NCI-H82 (cell line): ENCODE results near the gene TRAPPC1.

Experiments used
- DNase-seq: peaks from one replicate; lab custom pipeline; 2025; lab: John Stamatoyannopoulos, UW

The TRAPPC1 gene

DNA sequence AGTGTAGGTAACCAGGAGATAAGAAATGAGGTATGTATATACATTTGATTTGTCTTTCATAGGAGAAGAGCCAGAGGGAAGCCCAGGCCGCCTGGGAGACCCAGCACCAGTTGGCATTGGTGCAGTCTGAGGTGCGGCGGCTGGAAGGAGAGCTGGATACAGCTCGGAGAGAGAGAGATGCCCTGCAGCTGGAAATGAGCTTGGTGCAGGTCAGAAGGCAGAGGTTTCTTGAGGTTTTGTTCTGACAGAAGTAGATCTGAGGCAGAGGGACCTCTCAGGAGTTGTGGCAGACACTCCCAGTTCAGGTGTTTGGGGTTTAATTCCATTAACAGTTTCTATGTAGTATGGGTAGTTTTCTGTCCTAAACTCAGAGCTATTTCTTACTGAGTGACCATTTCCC is 8.3 kb upstream of the TRAPPC1 start:
- no peak for DNase-seq

GRCh38 chr17:7935859-7936258 is 4.1 kb upstream of the TRAPPC1 start:
- no peak for DNase-seq

DNA sequence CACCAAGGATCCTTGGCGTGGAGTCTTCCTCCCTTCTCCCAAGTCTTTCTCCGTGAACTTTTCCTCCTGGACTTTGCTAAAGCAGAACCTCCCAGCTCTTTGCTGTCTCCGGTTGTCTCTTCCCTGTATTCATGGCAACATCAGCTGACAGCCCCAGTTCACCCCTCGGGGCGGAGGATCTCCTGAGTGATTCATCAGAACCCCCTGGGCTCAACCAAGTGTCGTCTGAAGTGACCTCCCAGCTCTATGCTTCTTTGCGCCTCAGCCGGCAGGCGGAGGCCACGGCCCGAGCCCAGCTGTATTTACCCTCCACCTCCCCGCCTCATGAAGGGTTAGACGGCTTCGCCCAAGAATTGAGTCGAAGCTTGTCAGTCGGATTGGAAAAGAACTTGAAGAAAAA is 1.2 kb upstream of the TRAPPC1 start:
- DNase-seq: peak; percentile 71

DNA sequence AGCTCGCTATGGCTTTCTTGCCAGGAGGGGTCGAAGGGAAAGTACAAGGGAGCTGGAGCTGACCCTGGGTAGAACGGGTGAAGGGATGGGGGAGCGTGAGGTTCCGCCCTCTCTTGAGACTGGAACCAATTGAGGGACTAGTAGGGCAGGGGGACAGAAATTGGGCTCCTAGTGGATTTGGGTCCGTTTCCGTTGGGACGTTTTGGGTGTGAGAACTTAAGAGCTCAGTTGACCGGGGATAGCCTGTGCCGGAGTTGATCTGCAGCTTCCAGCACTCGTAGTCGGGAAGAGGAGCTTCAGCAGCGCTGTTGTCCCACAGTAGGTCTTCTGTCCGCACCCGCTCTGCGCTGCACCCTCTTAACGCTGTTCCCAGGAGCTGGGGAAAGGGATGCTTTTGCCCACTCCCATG is 741 bp upstream of the TRAPPC1 start:
- DNase-seq: peak; percentile 73

DNA sequence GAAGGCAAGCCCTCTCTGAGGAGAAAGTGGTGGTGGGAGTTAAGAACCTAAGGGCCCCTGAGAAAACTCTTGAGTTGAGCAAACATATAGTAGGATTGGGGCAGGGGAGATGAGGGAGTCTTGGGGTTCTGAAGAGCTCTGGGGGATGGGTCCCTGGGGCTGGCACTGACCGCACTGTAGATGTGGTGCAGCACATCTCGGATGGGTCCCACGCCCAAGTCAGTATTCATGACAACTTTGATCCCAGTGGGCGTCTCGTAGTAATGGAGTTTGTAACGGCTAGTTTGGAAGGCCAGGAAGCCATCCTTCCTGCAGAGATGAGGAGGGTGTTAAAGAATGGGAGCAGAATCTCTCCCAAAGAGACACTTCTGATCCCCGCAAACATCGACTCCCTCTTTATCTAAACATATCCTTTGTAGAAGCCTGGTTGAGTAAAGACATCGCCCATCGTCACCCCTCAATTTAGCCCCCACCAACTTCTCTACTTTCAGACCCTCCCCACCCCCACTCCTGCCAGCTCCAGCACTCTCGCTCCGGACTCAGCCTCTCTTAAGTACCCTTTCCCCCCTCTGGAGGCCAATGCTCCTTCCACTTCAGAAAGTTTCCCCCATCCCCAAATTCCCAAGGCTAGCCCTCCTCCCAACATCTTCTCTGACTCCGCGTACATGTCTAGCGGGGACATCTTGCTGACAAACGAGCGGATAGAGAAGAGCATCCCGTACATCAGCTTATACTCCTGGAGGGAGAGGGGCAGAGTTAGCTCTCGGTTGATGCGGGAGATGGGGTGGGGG is 710 bp downstream of the TRAPPC1 start:
- DNase-seq: peak; percentile 67

DNA sequence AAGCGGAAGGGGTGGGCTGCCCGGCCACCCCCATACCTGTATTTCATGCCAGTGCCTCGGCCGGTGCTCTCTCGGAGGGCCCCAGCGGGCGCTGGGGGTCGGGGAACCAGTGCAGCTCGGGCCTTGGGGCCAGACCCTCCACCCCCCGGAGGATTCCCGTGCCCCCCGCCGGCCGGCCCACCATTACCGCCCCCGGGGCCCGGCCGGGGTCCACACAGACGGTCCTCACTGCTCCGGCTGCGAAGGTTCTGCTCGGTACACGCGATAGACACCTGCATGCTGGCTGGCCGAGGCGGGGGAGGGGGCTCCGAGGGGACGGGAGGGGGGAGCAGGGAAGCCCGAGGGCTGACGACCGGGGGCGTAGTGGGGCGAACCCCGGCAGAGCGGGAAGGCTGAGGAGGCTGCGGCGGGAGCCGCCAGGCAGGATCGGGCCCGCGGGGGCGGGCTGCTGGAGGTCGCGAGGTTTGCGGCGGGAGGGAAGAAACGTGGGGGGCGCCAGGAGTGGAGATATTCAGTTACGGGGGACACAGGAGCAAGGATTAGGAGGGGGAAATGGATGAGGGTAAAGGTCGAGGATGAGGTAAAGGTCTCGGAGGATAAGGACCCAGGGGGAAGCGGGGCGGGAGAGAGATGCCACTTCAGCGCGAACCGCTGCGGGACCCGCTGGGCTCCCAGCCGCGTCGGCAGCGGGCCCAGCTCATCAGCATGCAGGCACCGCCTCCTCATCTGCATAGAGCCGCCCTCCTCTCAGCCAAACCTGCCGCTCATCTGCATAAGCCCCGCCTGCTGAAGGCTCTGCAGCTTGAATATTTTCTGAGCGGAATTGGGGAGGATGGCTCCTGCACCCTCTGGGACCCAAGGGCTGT is 2.4 kb downstream of the TRAPPC1 start, which contains the start of gene KCNAB3:
Gene KCNAB3, minus strand, starts transcription at position 699 of the 866 bp plus-strand sequence. Its CDS starts 421 bp downstream, at position 278.
- peak; percentile 95 for DNase-seq

- DNase-seq: no peak
Measured at GRCh38 chr17:7927596-7927995, 4.2 kb downstream of the TRAPPC1 start.

GRCh38 chr17:7922845-7923628 is 8.7 kb downstream of the TRAPPC1 start:
- DNase-seq: no peak

DNA sequence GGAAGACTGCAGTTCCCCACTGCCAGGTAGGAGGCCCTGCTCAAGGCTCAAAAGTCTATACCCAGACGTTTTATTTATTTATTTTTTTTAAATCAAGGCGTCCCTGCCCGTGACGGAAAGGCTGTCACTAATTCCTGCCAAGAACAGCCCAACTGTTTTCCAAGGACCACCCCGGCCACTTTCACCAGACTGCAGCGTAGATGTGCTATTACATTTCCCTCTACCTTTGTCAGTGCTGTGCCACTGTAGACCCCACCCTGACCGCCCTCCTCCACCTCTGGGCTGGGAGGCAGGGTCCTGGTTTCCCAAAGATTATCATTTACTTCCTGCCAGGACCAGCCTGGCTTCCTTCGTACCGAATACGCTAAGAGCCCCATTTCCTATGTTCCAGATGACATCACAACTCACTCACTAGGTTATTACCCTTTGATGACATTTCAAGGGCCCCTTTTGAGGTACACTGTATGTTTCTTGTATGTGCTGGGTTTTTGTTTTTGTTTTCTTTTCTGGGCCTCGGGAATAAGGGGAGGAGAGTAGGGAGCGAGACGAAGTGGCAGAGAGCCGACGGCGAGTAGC is 9.4 kb downstream of the TRAPPC1 start:
- no peak for DNase-seq

- DNase-seq: no peak
Measured at GRCh38 chr17:7916808-7917207, 14.9 kb downstream of the TRAPPC1 start.

- no peak for DNase-seq
Measured at GRCh38 chr17:7916385-7916682, 15.4 kb downstream of the TRAPPC1 start.

- peak; percentile 98 for DNase-seq
Measured at GRCh38 chr17:7915611-7916384, 15.9 kb downstream of the TRAPPC1 start, which contains the start of gene RNF227. TSS of gene RNF227 (minus strand) at chr17:7916289. CDS start at chr17:7916195, 94 bp downstream.

GRCh38 chr17:7915179-7915610 is 16.6 kb downstream of the TRAPPC1 start:
- no peak for DNase-seq

DNA sequence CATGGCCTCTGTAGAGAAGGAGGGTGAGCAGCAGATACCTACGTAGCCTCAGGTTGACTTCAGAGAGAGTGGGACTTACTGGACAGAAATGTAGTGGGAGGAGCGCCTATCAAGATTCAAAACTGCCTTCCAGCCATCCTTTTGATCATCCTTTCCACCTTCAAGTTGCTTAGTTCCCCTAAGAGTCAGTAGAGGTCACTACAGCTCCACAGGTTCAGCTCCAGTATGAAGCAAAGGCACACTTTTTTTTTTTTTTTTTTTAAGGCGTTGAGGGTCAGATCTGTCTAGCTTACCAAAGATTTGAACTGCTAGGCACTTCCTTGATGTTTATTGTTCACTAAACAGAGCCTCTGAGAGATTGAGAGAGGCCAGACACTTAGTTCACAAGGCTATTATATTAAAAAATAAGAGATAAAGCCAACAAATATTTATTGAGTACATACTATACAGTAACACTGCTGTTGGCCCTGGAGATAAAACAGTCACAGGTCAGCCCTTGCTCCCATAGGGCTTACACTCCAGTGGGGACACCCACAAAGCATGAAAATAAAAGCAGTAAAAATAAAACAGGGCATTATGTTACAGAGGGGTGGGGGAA is 18.7 kb downstream of the TRAPPC1 start:
- DNase-seq: peak; percentile 90

DNA sequence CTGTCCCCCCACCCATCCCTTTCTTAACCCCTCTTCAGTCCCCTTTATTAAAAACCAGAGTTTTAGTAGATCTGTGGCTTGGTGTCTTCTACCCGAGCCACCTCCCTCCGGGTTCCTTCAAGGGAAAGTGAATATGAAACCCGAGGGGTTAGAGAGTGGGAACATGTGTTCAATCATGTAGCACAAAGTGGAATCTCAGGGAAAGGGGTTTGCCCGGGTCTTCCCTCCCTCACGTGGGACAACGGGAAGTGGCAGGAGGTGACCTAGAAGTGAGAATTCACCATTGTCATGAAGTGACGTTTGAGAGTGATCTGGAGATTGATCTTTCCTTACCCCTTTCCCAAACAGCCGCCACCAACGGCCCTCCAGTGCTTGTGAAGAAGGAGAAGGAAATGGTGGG is 20.6 kb downstream of the TRAPPC1 start:
- no peak for DNase-seq

DNA sequence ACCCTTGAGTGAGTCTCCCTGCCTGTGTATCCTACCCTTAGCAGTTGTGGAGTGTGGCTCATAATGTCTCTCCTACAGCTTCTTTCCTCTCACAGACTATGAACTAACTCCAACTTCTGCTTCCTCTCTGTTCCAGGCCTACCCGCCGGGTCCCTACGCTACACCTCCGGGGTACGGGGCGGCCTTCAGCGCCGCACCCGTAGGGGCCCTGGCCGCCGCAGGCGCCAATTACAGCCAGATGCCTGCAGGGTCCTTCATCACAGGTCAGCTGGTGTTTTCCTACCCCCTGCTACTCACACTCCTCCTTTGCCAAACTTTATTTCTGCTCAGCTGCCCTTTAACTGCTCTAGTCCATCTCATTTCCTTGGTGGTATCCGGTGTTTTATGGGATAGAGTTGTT is 21.0 kb downstream of the TRAPPC1 start:
- DNase-seq: no peak

DNA sequence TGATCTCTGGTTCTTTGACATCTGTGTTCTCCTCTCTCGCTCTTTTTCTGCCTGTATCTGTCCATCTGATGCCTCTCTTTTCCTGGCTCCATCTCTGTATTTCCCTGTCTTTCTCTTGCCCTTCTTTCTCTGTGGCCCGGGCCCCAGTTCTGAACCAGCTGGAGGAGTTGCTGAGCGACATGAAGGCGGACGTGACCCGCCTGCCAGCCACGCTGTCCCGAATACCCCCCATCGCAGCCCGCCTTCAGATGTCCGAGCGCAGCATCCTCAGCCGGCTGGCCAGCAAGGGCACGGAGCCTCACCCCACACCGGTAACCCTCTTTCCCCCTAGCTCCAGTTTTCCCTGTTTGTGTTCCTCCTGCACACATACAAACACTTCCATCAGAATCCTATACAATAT is 21.5 kb downstream of the TRAPPC1 start:
- no peak for DNase-seq

- no peak for DNase-seq
Measured at GRCh38 chr17:7909089-7909488, 22.7 kb downstream of the TRAPPC1 start.

GRCh38 chr17:7903154-7904103 is 28.3 kb downstream of the TRAPPC1 start:
- no peak for DNase-seq

DNA sequence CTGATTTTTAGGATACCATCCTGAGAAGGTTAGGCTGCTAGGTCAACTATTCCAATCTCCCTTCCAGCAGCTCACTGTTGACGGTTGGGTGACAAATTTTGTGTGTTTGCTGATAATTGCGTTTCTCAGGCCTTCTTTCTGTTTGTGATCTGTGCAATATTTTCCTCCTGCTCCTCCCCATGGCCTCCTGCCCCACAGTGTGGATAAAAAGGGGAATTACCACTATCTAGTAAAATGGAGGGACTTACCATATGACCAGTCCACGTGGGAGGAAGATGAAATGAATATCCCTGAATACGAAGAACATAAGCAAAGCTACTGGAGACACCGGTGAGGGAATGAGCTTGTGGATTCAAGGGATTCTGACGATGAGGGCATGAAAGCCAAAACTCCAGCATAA is 34.0 kb downstream of the TRAPPC1 start:
- no peak for DNase-seq
